HepG2 (cell line): Measurements from ENCODE around the gene NACC2. TPM values are rescaled to one million over a fixed set of nuclear protein-coding genes. Genes with fewer than 3 reads are reported as not detected.

Source experiments
- ARID3A ChIP-seq: IDR thresholded peaks from 2 replicates; pipeline ENCODE4 v1.6.1; 2012; ENCODE audit warnings: low read depth, low read length, improper control_type of control experiment
- BORCS8-MEF2B ChIP-seq: sonication (generic); formaldehyde crosslinking; IDR thresholded peaks from 2 replicates; pipeline ENCODE4 v1.8.0; 2022; ENCODE audit warnings: mild to moderate bottlenecking, missing genetic modification reagents
- FOSL2 ChIP-seq: sonication (generic); formaldehyde crosslinking; IDR thresholded peaks from 2 replicates; pipeline ENCODE4 v1.4.0; 2020; ENCODE audit warnings: missing genetic modification reagents
- GATA4 ChIP-seq: sonication (generic); IDR thresholded peaks from 2 replicates; pipeline ENCODE4 v1.6.1; 2016; ENCODE audit warnings: antibody characterized with exemption, low read depth, borderline replicate concordance
- HOXA5 ChIP-seq: sonication (generic); formaldehyde crosslinking; IDR thresholded peaks from 2 replicates; pipeline ENCODE4 v1.4.0; 2020; ENCODE audit warnings: missing genetic modification reagents
- MXD1 ChIP-seq: sonication (generic); formaldehyde crosslinking; IDR thresholded peaks from 2 replicates; pipeline ENCODE4 v1.4.0; 2020; ENCODE audit warnings: mild to moderate bottlenecking, missing genetic modification reagents
- MYPOP ChIP-seq: sonication (generic); formaldehyde crosslinking; IDR thresholded peaks from 2 replicates; pipeline ENCODE4 v1.8.1; 2023; ENCODE audit warnings: mild to moderate bottlenecking, moderate library complexity, missing genetic modification reagents
- RFXAP ChIP-seq: sonication (generic); formaldehyde crosslinking; IDR thresholded peaks from 2 replicates; pipeline ENCODE4 v1.4.0; 2020; ENCODE audit warnings: missing genetic modification reagents, borderline replicate concordance
- SATB2 ChIP-seq: sonication (generic); formaldehyde crosslinking; IDR thresholded peaks from 2 replicates; pipeline ENCODE4 v1.5.0; 2020; ENCODE audit warnings: missing genetic modification reagents
- SIX4 ChIP-seq: sonication (generic); formaldehyde crosslinking; IDR thresholded peaks from 2 replicates; pipeline ENCODE4 v1.4.0; 2020; ENCODE audit warnings: missing genetic modification reagents
- STAT5B ChIP-seq: sonication (generic); formaldehyde crosslinking; IDR thresholded peaks from 2 replicates; pipeline ENCODE4 v1.4.0; 2020; ENCODE audit warnings: missing genetic modification reagents
- ZNF350 ChIP-seq: sonication (generic); formaldehyde crosslinking; IDR thresholded peaks from 2 replicates; pipeline ENCODE4 v1.4.0; 2020; ENCODE audit warnings: mild to moderate bottlenecking, low read depth, missing genetic modification reagents, borderline replicate concordance
- ZNF543 ChIP-seq: sonication (generic); formaldehyde crosslinking; IDR thresholded peaks from 2 replicates; pipeline ENCODE4 v1.4.0; 2020; ENCODE audit warnings: mild to moderate bottlenecking, missing genetic modification reagents
- ZNF678 ChIP-seq: sonication (generic); formaldehyde crosslinking; IDR thresholded peaks from 2 replicates; pipeline ENCODE4 v1.4.0; 2020; ENCODE audit warnings: mild to moderate bottlenecking, missing genetic modification reagents
- ZNF737 ChIP-seq: sonication (generic); formaldehyde crosslinking; IDR thresholded peaks from 2 replicates; pipeline ENCODE4 v1.5.0; 2020; ENCODE audit warnings: missing genetic modification reagents, mild to moderate bottlenecking, borderline replicate concordance
- ZNF782 ChIP-seq: sonication (generic); formaldehyde crosslinking; IDR thresholded peaks from 2 replicates; pipeline ENCODE4 v1.4.0; 2020; ENCODE audit warnings: missing genetic modification reagents, mild to moderate bottlenecking, borderline replicate concordance
- polyA plus RNA-seq, 8 experiments: library from polyadenylated mRNA; depleted of rRNA in 3 of 8; stranded (reverse) in 7 of 8; unstranded in 1 of 8; fragments of >200 nt; fragmentation: Illumina TruSeq in 4 of 8; extraction: Trizol in 4 of 8; gene quantifications; 2 replicates each; pipeline versions ENCODE4 v1.2.1 to v1.2.3, GENCODE V29; 2011 to 2016; ENCODE audit warnings: low read depth in 4 of 8, missing spikeins in 1 of 8, mixed read lengths in 1 of 8; ENCODE audit not compliant: insufficient read depth in 1 of 8
- total RNA-seq, 5 experiments: library from RNA; depleted of rRNA; stranded (reverse); fragments of >200 nt; fragmentation: Illumina TruSeq; extraction: Trizol; gene quantifications; 2 replicates each; pipeline ENCODE4 v1.2.3, GENCODE V29; 2016; ENCODE audit warnings: low read depth in 1 of 5
- TF ChIP-seq, protein P1 (sequence below): sonication (generic); formaldehyde crosslinking; IDR thresholded peaks from 2 replicates; pipeline ENCODE4 v1.4.0; 2020; ENCODE audit warnings: low read depth, mild to moderate bottlenecking, missing genetic modification reagents
- TF ChIP-seq, protein P2 (sequence below): sonication (generic); formaldehyde crosslinking; IDR thresholded peaks from 2 replicates; pipeline ENCODE4 v1.4.0; 2020; ENCODE audit warnings: missing genetic modification reagents, low read depth, mild to moderate bottlenecking, borderline replicate concordance
- TF ChIP-seq, protein P3 (sequence below): sonication (generic); formaldehyde crosslinking; conservative IDR thresholded peaks from 2 replicates; pipeline ENCODE4 v1.4.0; 2020; ENCODE audit warnings: missing genetic modification reagents
- TF ChIP-seq, protein P4 (sequence below): IDR thresholded peaks from 2 replicates; pipeline ENCODE4 v1.6.1; 2016; ENCODE audit warnings: missing compliant biosample characterization, missing genetic modification reagents, borderline replicate concordance

Gene NACC2
- total and polyA plus RNA-seq, 2 of the 13 experiments (the other 11 are each of a cell fraction or from before 2014, with no cell fraction given) = 5.9 to 12.3 TPM

GRCh38 chr9:136011703-136012496 lies 83.2 kb downstream of the NACC2 start (continued):
- TF ChIP-seq, protein P1, sequence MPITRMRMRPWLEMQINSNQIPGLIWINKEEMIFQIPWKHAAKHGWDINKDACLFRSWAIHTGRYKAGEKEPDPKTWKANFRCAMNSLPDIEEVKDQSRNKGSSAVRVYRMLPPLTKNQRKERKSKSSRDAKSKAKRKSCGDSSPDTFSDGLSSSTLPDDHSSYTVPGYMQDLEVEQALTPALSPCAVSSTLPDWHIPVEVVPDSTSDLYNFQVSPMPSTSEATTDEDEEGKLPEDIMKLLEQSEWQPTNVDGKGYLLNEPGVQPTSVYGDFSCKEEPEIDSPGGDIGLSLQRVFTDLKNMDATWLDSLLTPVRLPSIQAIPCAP (CRISPR knock-in tag) = peak; percentile 81; the same call in 1 of the 2 replicates
- TF ChIP-seq ZNF543 (CRISPR knock-in tag) = peak; percentile 96
- TF ChIP-seq FOSL2 (CRISPR knock-in tag) = peak; percentile 71
- TF ChIP-seq ZNF782 (CRISPR knock-in tag) = peak; percentile 96
- 0 out of 2 replicates have a peak, but pooled peaks have one; percentile 16 for TF ChIP-seq ZNF737
- peak; percentile 75 for TF ChIP-seq RFXAP (CRISPR knock-in tag)
- TF ChIP-seq ZNF350 = peak; percentile 96
- peak; percentile 89; the same call in 1 of the 2 replicates for TF ChIP-seq ZNF678 (CRISPR knock-in tag)
- TF ChIP-seq, protein P2, sequence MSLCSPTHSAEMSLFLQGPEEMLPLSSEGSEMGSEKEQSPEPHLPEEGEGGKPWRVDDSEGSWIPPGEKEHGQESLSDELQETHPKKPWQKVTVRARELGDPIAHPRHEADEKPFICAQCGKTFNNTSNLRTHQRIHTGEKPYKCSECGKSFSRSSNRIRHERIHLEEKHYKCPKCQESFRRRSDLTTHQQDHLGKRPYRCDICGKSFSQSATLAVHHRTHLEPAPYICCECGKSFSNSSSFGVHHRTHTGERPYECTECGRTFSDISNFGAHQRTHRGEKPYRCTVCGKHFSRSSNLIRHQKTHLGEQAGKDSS (CRISPR knock-in tag) = peak; percentile 94; the same call in 1 of the 2 replicates
- TF ChIP-seq HOXA5 (CRISPR knock-in tag) = peak; percentile 90; the same call in 1 of the 2 replicates
- TF ChIP-seq MYPOP (CRISPR knock-in tag) = peak; percentile 88
- no peak; the same call in 1 of the 2 replicates for TF ChIP-seq GATA4
- TF ChIP-seq, protein P3, sequence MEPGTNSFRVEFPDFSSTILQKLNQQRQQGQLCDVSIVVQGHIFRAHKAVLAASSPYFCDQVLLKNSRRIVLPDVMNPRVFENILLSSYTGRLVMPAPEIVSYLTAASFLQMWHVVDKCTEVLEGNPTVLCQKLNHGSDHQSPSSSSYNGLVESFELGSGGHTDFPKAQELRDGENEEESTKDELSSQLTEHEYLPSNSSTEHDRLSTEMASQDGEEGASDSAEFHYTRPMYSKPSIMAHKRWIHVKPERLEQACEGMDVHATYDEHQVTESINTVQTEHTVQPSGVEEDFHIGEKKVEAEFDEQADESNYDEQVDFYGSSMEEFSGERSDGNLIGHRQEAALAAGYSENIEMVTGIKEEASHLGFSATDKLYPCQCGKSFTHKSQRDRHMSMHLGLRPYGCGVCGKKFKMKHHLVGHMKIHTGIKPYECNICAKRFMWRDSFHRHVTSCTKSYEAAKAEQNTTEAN (CRISPR knock-in tag) = peak; percentile 92
- TF ChIP-seq, protein P4, sequence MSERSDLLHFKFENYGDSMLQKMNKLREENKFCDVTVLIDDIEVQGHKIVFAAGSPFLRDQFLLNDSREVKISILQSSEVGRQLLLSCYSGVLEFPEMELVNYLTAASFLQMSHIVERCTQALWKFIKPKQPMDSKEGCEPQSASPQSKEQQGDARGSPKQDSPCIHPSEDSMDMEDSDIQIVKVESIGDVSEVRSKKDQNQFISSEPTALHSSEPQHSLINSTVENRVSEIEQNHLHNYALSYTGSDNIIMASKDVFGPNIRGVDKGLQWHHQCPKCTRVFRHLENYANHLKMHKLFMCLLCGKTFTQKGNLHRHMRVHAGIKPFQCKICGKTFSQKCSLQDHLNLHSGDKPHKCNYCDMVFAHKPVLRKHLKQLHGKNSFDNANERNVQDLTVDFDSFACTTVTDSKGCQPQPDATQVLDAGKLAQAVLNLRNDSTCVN (CRISPR knock-in tag) = peak; percentile 88; the same call in 1 of the 2 replicates
- no peak for TF ChIP-seq SATB2 (CRISPR knock-in tag)
- TF ChIP-seq MXD1 (CRISPR knock-in tag) = peak; percentile 98
- TF ChIP-seq BORCS8-MEF2B = peak; percentile 85
- TF ChIP-seq STAT5B = no peak
- TF ChIP-seq SIX4 (CRISPR knock-in tag) = peak; percentile 70; the same call in 1 of the 2 replicates
- TF ChIP-seq ARID3A = no peak
